Anterior cingulate cortex (tissue), 58 donors: Measurements from ENCODE around the gene GPX3.

Experiments used
- DNase-seq, 58 donors: peaks; one replicate each; lab custom pipeline; 2025; lab: John Stamatoyannopoulos, UW

GPX3 gene

GRCh38 chr5:151053796-151054462 lies 33.5 kb downstream of the GPX3 start:
- no peak for DNase-seq

GRCh38 chr5:151054709-151055108 lies 34.3 kb downstream of the GPX3 start:
- DNase-seq: no peak

- no peak for DNase-seq
These were observed 34.9 kb downstream of the GPX3 start for GRCh38 chr5:151055336-151055735.

GRCh38 chr5:151056379-151057325 lies 36.3 kb downstream of the GPX3 start:
- no peak for DNase-seq

- DNase-seq: no peak
These were observed 37.9 kb downstream of the GPX3 start for GRCh38 chr5:151058301-151058700.

GRCh38 chr5:151058891-151059489 lies 38.6 kb downstream of the GPX3 start:
- DNase-seq: peak in 22 of 58 donors; percentile 12 to 67 (median 26)

- DNase-seq: no peak
These were observed 40.4 kb downstream of the GPX3 start for GRCh38 chr5:151060742-151061141.

GRCh38 chr5:151062405-151063141 lies 42.2 kb downstream of the GPX3 start:
- no peak for DNase-seq

GRCh38 chr5:151063142-151063989 lies 43.0 kb downstream of the GPX3 start:
- no peak for DNase-seq

GRCh38 chr5:151064916-151065499 lies 44.6 kb downstream of the GPX3 start:
- no peak for DNase-seq

GRCh38 chr5:151065609-151066008 lies 45.2 kb downstream of the GPX3 start:
- DNase-seq: no peak

- no peak for DNase-seq
These were observed 46.5 kb downstream of the GPX3 start for GRCh38 chr5:151066920-151067319.

GRCh38 chr5:151067632-151068432 lies 47.4 kb downstream of the GPX3 start:
- no peak for DNase-seq

- DNase-seq: no peak
These were observed 48.2 kb downstream of the GPX3 start for GRCh38 chr5:151068433-151069197.

GRCh38 chr5:151070449-151070848 lies 50.1 kb downstream of the GPX3 start:
- DNase-seq: no peak

- DNase-seq: no peak
These were observed 50.6 kb downstream of the GPX3 start for GRCh38 chr5:151071021-151071420.

- DNase-seq: no peak
These were observed 51.6 kb downstream of the GPX3 start for GRCh38 chr5:151071848-151072629.
